SK-N-SH (cell line): ENCODE data around the gene PPP2R1B. TPM values are rescaled to one million over a fixed set of nuclear protein-coding genes. Genes with fewer than 3 reads are reported as not detected.

Experiments used
- CTCF ChIA-PET: fragments of 300-600, 350-600 bp; formaldehyde crosslinking; extraction: SDS; loops from one replicate; lab custom pipeline; 2021; lab: Yijun Ruan, JAX
- POLR2A ChIA-PET: fragments of 350-600 bp; sonication (Branson Sonifier 250); formaldehyde crosslinking; extraction: SDS; loops from one replicate; lab custom pipeline; 2020; ENCODE audit warnings: antibody characterized with exemption, inconsistent platforms; lab: Yijun Ruan, JAX
- DNase-seq: peaks from one replicate; pipeline ENCODE4 v3.0.0; 2012
- H2AFZ ChIP-seq: fragments of 200-600 bp; sonication (generic); 2 replicates; pipeline ENCODE4 v1.8.1; 2016; ENCODE audit warnings: antibody characterized with exemption, mild to moderate bottlenecking, low read depth
- H3F3A ChIP-seq: fragments of 200-600 bp; sonication (generic); replicated peaks from 2 replicates; pipeline ENCODE3; 2016; ENCODE audit warnings: antibody characterized with exemption, mild to moderate bottlenecking; ENCODE audit not compliant: insufficient read depth
- H3K27ac ChIP-seq, 2 experiments: fragments of 200-500 bp in 1 of 2; fragments of 200-600 bp in 1 of 2; sonication (Bioruptor generic) in 1 of 2; sonication (generic), shearing (Covaris generic) in 1 of 2; 2 replicates each; pipeline versions ENCODE4 v1.5.1 to v1.6.1; 2014 to 2016; ENCODE audit warnings: low read depth in 2 of 2, inconsistent platforms in 1 of 2, low read length in 1 of 2, mild to moderate bottlenecking in 1 of 2, mixed read lengths in 1 of 2
- H3K27me3 ChIP-seq: fragments of 200-600 bp; sonication (generic), shearing (Covaris generic); 2 replicates; pipeline ENCODE4 v1.6.1; 2016; ENCODE audit warnings: mixed run types; ENCODE audit not compliant: insufficient read depth
- H3K36me3 ChIP-seq, 2 experiments: fragments of 200-500 bp in 1 of 2; fragments of 200-600 bp in 1 of 2; sonication (Bioruptor generic) in 1 of 2; sonication (generic) in 1 of 2; replicated peaks in 1 of 2; 2 replicates each; pipeline versions ENCODE3 to v1.5.1; 2014 to 2016; ENCODE audit warnings: low read length in 1 of 2, mild to moderate bottlenecking in 1 of 2; ENCODE audit not compliant: insufficient read depth in 2 of 2, control insufficient read depth in 1 of 2
- H3K4me1 ChIP-seq, 2 experiments: fragments of 200-500 bp in 1 of 2; fragments of 200-600 bp in 1 of 2; sonication (Bioruptor generic) in 1 of 2; sonication (generic), shearing (Covaris generic) in 1 of 2; 2 replicates each; pipeline versions ENCODE4 v1.5.1 to v1.6.1; 2014 to 2016; ENCODE audit warnings: low read depth in 1 of 2, low read length in 1 of 2, mixed run types in 1 of 2; ENCODE audit not compliant: insufficient read depth in 2 of 2, control insufficient read depth in 1 of 2
- H3K4me2 ChIP-seq: fragments of 200-600 bp; sonication (generic), shearing (Covaris generic); 2 replicates; pipeline ENCODE4 v1.6.1; 2017; ENCODE audit warnings: mixed run types
- H3K4me3 ChIP-seq, 2 experiments: fragments of 200-500 bp in 1 of 2; fragments of 200-600 bp in 1 of 2; sonication (Bioruptor generic) in 1 of 2; sonication (generic), shearing (Covaris generic) in 1 of 2; 2 replicates each; pipeline versions ENCODE4 v1.5.1 to v1.8.1; 2014 to 2016; ENCODE audit warnings: low read depth in 2 of 2, inconsistent platforms in 1 of 2, low read length in 1 of 2, mild to moderate bottlenecking in 1 of 2, mixed read lengths in 1 of 2, moderate library complexity in 1 of 2
- H3K79me2 ChIP-seq: fragments of 200-600 bp; sonication (generic); 2 replicates; pipeline ENCODE4 v1.8.1; 2017; ENCODE audit warnings: mild to moderate bottlenecking; ENCODE audit not compliant: insufficient read depth
- H3K9ac ChIP-seq: fragments of 200-600 bp; sonication (generic); 2 replicates; pipeline ENCODE4 v1.6.1; 2017; ENCODE audit warnings: mixed run types
- H3K9me2 ChIP-seq: fragments of 200-600 bp; sonication (generic); 2 replicates; pipeline ENCODE4 v1.6.1; 2017; ENCODE audit warnings: mixed run types
- H3K9me3 ChIP-seq: fragments of 200-600 bp; sonication (generic); 2 replicates; pipeline ENCODE4 v1.6.1; 2017; ENCODE audit warnings: mixed run types, mild to moderate bottlenecking, moderate library complexity
- H4K20me1 ChIP-seq: fragments of 200-600 bp; sonication (generic); 2 replicates; pipeline ENCODE4 v1.6.1; 2017; ENCODE audit warnings: mild to moderate bottlenecking, mixed run types; ENCODE audit not compliant: insufficient read depth
- CHD2 ChIP-seq: fragments of 150-350 bp; IDR thresholded peaks from 2 replicates; pipeline ENCODE4 v1.6.1; 2018; ENCODE audit warnings: low read length; ENCODE audit not compliant: partially characterized antibody
- FOSL2 ChIP-seq: IDR thresholded peaks from 2 replicates; pipeline ENCODE4 v1.4.0; 2012; ENCODE audit warnings: low read depth, mild to moderate bottlenecking, moderate library complexity, borderline replicate concordance
- FOXJ3 ChIP-seq: sonication (generic); formaldehyde crosslinking; IDR thresholded peaks from 2 replicates; pipeline ENCODE4 v1.5.1; 2020; ENCODE audit warnings: mild to moderate bottlenecking, missing genetic modification reagents
- NFIC ChIP-seq: IDR thresholded peaks from 2 replicates; pipeline ENCODE4 v1.4.0; 2012; ENCODE audit warnings: borderline replicate concordance
- POLR2AphosphoS5 ChIP-seq: IDR thresholded peaks from 2 replicates; pipeline ENCODE4 v1.6.1; 2012; ENCODE audit warnings: low read depth, low read length
- RAD21 ChIP-seq: IDR thresholded peaks from 2 replicates; pipeline ENCODE4 v1.6.1; 2012; ENCODE audit warnings: mild to moderate bottlenecking, low read length
- RCOR1 ChIP-seq: fragments of 150-350 bp; IDR thresholded peaks from 2 replicates; pipeline ENCODE4 v1.6.1; 2017; ENCODE audit warnings: antibody characterized with exemption, low read length
- SIN3A ChIP-seq: IDR thresholded peaks from 2 replicates; pipeline ENCODE4 v1.6.1; 2012; ENCODE audit warnings: low read depth, mild to moderate bottlenecking, low read length, moderate library complexity, borderline replicate concordance
- TCF12 ChIP-seq: IDR thresholded peaks from 2 replicates; pipeline ENCODE4 v1.4.0; 2012
- TEAD4 ChIP-seq: IDR thresholded peaks from 2 replicates; pipeline ENCODE4 v1.4.0; 2012; ENCODE audit warnings: mild to moderate bottlenecking, borderline replicate concordance; ENCODE audit not compliant: insufficient read depth
- YY1 ChIP-seq: IDR thresholded peaks from 2 replicates; pipeline ENCODE4 v1.4.0; 2012; ENCODE audit warnings: low read depth, mild to moderate bottlenecking
- WGBS: methylation state at CpG from one replicate; pipeline ENCODE4 v1.1.6; 2017; ENCODE audit warnings: low lambda C conversion rate; 5-methylcytosine and 5-hydroxymethylcytosine counted together
- polyA plus RNA-seq, 3 experiments: library from polyadenylated mRNA; depleted of rRNA; stranded (reverse); fragments of >200 nt; gene quantifications; 2 replicates each; pipeline ENCODE4 v1.2.3, GENCODE V29; 2012
- TF ChIP-seq, protein P1 (sequence below): fragments of 150-350 bp; IDR thresholded peaks from 2 replicates; pipeline ENCODE4 v1.6.1; 2017; ENCODE audit warnings: antibody characterized with exemption, low read length, low read depth, borderline replicate concordance
- TF ChIP-seq, protein P2 (sequence below): IDR thresholded peaks from 2 replicates; pipeline ENCODE4 v1.4.0; 2012; ENCODE audit warnings: low read depth, borderline replicate concordance
- TF ChIP-seq, protein P3 (sequence below): IDR thresholded peaks from 2 replicates; pipeline ENCODE4 v1.6.1; 2012; ENCODE audit warnings: mild to moderate bottlenecking, low read depth, low read length, moderate library complexity

The PPP2R1B gene
- polyA plus RNA-seq, 1 of the 3 experiments (the other 2 are of a cell fraction), result 25.9 TPM

- no peak for DNase-seq
- Histone ChIP-seq H3K9me3 (no peaks in the 10 kb centered on the region), H3K9me2 (no peaks in the 10 kb centered on the region), H3K4me1 (no peaks in the 10 kb centered on the region; a peak in 1 of 4 replicates), H4K20me1 (no peaks in the 10 kb centered on the region), H3K27ac (no peak overlapping the region), H3K9ac (no peak overlapping the region), H2AFZ (no peak overlapping the region), H3K4me3 (no peak overlapping the region), H3K27me3 (no peaks in the 10 kb centered on the region), H3K36me3 (peaks cover 23 to 33% of the 10 kb centered on the region in 2 experiments), H3K4me2 (no peak overlapping the region), H3F3A (peaks cover 2% of the 10 kb centered on the region), H3K79me2 (peaks cover 4% of the 10 kb centered on the region; the same call in 1 of the 2 replicates)
- ChIA-PET CTCF (interaction anchor here (0.6 to 0.8 kb wide), 2 partner anchors 10 to 13 kb away, joined by 3 read pairs; no protein-coding TSS in a partner anchor), POLR2A (no interaction called here)
- 89% methylated on average over 1 of the region's 1 CpG for WGBS
- no peak for TF ChIP-seq YY1
- no peak for TF ChIP-seq FOSL2
- TF ChIP-seq SIN3A, result no peak
- TF ChIP-seq CHD2, result no peak
- TF ChIP-seq, protein P1, sequence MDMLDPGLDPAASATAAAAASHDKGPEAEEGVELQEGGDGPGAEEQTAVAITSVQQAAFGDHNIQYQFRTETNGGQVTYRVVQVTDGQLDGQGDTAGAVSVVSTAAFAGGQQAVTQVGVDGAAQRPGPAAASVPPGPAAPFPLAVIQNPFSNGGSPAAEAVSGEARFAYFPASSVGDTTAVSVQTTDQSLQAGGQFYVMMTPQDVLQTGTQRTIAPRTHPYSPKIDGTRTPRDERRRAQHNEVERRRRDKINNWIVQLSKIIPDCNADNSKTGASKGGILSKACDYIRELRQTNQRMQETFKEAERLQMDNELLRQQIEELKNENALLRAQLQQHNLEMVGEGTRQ, result no peak
Observed at GRCh38 chr11:111699579-111700156, 66.5 kb downstream of the PPP2R1B start.

- peaks cover 4% of the 10 kb centered on the region; the same call in 1 of the 2 replicates for H3K79me2 ChIP-seq
- TF ChIP-seq TEAD4 (no peak), FOSL2 (no peak)
- DNase-seq, result no peak
- H4K20me1 ChIP-seq, result no peaks in the 10 kb centered on the region
- no peaks in the 10 kb centered on the region; a peak in 1 of 4 replicates for H3K4me1 ChIP-seq
- H3K9me2 ChIP-seq, result no peaks in the 10 kb centered on the region
- 100% methylated on average over 3 of the region's 3 CpGs for WGBS
- H3F3A ChIP-seq, result peaks cover 2% of the 10 kb centered on the region
- H3K4me2 ChIP-seq, result no peak overlapping the region
- POLR2A ChIA-PET, result no interaction called here
- no peak overlapping the region for H3K9ac ChIP-seq
- H3K4me3 ChIP-seq, result no peak overlapping the region
- H2AFZ ChIP-seq, result no peak overlapping the region
- H3K36me3 ChIP-seq, result peaks cover 16 to 28% of the 10 kb centered on the region in 2 experiments
- no peaks in the 10 kb centered on the region for H3K9me3 ChIP-seq
- no peaks in the 10 kb centered on the region for H3K27me3 ChIP-seq
- CTCF ChIA-PET, result interaction anchor here (0.6 to 0.8 kb wide), 2 partner anchors 10 to 14 kb away, joined by 3 read pairs; no protein-coding TSS in a partner anchor
- no peak overlapping the region for H3K27ac ChIP-seq
Observed at GRCh38 chr11:111698852-111699559, 67.2 kb downstream of the PPP2R1B start.

DNA sequence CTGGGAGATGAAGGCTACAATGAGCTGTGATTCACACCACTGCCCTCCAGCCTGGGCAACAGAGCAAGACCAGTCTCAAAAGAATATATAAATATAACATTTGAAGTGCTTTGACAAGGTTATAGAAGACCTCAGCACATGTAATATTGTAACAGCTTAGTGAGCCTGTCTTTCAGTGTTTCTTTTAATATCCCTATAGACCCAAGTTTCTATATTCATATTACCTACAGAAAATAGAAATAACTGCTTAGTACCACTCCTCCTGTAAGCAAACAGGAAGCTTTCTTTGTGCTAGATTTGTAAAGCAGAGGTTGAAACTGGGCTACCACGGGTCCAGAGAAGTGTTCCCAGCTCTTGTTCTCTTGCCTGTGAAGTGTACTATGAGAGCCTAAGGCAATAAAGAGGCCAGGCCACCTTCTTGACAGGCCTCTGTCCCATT, 68.2 kb downstream of the PPP2R1B start:
- Histone ChIP-seq H3K9me3 (no peaks in the 10 kb centered on the region), H3K4me2 (no peak overlapping the region), H3F3A (peaks cover 2% of the 10 kb centered on the region), H3K9me2 (no peaks in the 10 kb centered on the region), H3K79me2 (peaks cover 4% of the 10 kb centered on the region; the same call in 1 of the 2 replicates), H2AFZ (no peak overlapping the region), H3K4me1 (no peaks in the 10 kb centered on the region; a peak in 1 of 4 replicates), H3K4me3 (no peak overlapping the region), H3K36me3 (peaks cover 8 to 19% of the 10 kb centered on the region in 2 experiments), H3K27me3 (no peaks in the 10 kb centered on the region), H3K27ac (no peak overlapping the region), H3K9ac (no peak overlapping the region), H4K20me1 (no peaks in the 10 kb centered on the region)
- 92% methylated on average over 1 of the region's 1 CpG for WGBS
- no peak for DNase-seq
- CTCF ChIA-PET, result interaction anchor here (0.7 kb wide), 1 partner anchor 68 kb away, joined by 3 read pairs; the partner anchor contains the start of gene PPP2R1B
- POLR2A ChIA-PET, result no interaction called here
- TF ChIP-seq RCOR1, result no peak
- TF ChIP-seq NFIC, result no peak
- TF ChIP-seq TCF12, result no peak
- TF ChIP-seq POLR2AphosphoS5, result no peak
- TF ChIP-seq, protein P2, sequence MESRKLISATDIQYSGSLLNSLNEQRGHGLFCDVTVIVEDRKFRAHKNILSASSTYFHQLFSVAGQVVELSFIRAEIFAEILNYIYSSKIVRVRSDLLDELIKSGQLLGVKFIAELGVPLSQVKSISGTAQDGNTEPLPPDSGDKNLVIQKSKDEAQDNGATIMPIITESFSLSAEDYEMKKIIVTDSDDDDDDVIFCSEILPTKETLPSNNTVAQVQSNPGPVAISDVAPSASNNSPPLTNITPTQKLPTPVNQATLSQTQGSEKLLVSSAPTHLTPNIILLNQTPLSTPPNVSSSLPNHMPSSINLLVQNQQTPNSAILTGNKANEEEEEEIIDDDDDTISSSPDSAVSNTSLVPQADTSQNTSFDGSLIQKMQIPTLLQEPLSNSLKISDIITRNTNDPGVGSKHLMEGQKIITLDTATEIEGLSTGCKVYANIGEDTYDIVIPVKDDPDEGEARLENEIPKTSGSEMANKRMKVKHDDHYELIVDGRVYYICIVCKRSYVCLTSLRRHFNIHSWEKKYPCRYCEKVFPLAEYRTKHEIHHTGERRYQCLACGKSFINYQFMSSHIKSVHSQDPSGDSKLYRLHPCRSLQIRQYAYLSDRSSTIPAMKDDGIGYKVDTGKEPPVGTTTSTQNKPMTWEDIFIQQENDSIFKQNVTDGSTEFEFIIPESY, result no peak
- TF ChIP-seq RAD21, result no peak
- TF ChIP-seq, protein P3, sequence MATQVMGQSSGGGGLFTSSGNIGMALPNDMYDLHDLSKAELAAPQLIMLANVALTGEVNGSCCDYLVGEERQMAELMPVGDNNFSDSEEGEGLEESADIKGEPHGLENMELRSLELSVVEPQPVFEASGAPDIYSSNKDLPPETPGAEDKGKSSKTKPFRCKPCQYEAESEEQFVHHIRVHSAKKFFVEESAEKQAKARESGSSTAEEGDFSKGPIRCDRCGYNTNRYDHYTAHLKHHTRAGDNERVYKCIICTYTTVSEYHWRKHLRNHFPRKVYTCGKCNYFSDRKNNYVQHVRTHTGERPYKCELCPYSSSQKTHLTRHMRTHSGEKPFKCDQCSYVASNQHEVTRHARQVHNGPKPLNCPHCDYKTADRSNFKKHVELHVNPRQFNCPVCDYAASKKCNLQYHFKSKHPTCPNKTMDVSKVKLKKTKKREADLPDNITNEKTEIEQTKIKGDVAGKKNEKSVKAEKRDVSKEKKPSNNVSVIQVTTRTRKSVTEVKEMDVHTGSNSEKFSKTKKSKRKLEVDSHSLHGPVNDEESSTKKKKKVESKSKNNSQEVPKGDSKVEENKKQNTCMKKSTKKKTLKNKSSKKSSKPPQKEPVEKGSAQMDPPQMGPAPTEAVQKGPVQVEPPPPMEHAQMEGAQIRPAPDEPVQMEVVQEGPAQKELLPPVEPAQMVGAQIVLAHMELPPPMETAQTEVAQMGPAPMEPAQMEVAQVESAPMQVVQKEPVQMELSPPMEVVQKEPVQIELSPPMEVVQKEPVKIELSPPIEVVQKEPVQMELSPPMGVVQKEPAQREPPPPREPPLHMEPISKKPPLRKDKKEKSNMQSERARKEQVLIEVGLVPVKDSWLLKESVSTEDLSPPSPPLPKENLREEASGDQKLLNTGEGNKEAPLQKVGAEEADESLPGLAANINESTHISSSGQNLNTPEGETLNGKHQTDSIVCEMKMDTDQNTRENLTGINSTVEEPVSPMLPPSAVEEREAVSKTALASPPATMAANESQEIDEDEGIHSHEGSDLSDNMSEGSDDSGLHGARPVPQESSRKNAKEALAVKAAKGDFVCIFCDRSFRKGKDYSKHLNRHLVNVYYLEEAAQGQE, result no peak
- TF ChIP-seq FOXJ3 (CRISPR knock-in tag), result no peak
